GM21515 (cell line): Measurements from ENCODE around the gene PPFIA2.

Experiments used
- ATAC-seq: cut with Tn5 transposase; IDR thresholded peaks from one replicate; pipeline ENCODE4 v1.9.1; 2021; ENCODE audit not compliant: unreplicated experiment

Gene PPFIA2

DNA sequence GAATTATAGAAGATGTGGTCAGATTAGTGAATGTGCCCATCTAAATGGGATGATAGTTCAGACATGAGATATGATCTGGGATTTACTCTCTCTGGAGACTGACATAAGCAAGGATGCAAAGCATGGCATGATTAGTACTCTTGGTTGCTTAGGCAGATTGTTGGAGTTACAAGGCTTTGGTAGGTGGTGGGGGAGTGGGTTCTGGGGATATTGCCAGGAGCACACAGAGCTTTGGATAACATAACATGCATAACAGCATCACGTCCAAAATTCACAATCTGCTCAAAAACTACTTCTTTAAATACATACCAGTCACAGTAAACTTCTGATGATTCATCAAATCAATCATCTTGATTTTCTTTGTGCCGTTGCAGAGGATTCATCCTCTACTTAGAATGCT lies 393.9 kb downstream of the PPFIA2 start:
- no peak for ATAC-seq

DNA sequence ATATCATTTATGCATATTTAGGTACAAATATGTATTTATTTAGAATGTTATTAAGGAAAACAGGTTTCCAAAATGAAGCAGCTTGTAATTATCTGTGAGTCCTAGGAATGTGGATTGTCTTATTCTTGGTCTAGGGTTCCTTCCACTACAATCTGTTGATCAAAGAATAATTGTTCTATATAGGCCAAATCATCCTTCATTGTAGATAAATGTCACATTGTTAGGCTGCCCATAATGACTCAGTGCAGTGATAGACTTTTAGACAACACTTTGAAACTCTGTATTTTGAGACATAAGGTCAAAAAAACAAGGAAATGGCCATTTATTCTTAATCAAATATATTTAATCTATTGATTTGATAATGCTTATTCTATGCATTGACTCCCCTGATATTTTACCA lies 398.2 kb downstream of the PPFIA2 start:
- ATAC-seq: no peak

DNA sequence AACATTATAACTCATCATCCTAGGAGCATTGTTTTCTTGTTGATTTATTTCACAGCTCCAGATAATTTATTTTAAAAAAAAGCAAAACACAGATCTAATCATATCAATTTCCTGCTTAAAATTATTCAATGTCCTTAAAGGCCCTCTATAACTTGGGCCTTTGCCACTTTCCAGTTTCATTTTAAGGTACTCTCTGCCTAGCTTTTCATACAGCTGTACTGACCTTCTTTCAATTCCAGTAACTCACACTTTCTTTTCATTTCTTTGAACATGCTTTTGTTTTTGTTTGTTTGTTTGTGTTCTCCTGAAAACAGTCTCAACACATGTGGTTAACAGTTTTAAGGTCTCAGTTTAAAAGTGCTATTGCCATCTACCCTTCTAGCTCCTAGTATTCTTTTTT lies 399.4 kb downstream of the PPFIA2 start:
- ATAC-seq: no peak

DNA sequence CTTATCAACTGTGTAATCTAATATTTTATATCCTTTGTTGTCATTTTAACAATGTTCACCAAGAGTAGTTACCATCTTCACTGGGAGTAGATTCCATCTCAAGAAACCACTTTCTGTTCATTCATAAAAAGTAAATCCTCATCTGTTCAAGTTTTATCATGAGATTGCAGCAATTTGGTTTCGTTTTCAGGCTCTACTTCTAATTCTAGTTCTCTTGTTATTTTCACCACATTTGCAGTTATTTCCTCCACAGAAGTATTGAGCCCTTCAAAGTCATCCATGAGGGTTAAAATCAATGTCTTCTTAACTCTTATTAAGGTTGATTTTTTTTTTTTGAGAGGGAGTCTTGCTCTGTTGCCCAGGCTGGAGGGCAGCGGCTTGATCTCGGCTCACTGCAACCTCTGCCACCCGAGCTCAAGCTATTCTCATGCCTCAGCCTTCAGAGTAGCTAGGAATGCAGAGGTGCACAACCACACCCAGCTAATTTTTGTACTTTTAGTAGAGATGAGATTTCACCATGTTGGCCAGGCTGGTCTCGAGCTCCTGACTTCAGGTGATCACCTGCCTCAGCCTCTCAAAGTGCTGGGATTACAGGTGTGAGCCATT lies 404.7 kb downstream of the PPFIA2 start:
- no peak for ATAC-seq

DNA sequence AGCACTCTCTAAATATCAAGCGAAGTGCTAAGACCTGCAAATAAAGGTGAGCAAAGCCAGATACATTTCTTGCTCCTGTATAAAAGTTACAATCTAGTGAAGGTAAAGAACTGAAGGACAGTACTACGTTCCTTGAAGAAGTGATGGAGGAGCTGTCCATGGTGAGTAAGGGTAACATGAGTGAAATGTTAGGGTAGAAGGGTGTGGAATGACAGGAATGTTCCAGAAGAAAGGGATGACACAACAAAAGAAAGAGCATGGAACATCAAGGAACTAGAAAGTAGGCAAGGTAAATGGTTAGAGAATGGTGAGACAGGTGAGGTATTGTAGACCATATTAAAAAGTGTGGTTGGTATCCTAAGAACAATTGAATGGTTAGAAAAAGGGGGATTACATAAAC lies 408.8 kb downstream of the PPFIA2 start:
- no peak for ATAC-seq

DNA sequence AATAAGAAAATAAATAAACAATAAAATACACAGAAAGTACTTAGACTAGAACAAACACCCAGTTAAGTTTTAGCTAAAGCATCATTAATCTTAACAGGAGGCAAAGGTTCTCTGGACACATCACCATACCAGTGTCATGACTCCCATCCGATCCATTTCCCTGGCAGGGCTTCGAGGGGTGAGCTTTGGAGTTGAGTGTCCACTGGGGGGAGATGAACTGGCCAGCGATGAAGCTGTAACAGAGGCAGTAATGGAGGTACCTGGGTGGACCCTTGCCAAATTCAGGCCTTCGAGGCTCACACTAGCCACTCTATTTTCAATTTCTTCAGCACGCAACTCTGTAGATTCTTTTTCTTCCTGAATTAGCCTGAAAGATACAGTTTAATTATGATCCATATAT lies 411.7 kb downstream of the PPFIA2 start:
- ATAC-seq: no peak

DNA sequence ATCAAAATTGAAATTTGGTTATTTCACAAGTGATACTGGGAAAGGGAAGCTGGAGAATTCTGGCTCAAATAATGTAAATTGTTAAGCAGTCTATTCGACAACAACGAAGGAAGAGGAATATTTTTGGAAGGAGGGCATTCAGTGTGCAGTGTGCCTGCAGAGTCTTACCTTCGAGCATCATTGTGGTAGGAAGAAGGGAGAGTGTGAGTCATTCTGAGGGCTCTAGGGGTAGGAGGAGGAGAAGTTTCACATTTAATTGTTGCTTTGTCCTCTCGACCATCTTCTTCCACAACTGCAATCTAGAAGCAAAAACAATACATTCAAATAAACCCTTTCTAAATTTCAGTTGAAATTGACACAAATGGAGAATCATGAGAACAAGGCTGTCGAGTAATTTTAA lies 418.2 kb downstream of the PPFIA2 start:
- no peak for ATAC-seq

DNA sequence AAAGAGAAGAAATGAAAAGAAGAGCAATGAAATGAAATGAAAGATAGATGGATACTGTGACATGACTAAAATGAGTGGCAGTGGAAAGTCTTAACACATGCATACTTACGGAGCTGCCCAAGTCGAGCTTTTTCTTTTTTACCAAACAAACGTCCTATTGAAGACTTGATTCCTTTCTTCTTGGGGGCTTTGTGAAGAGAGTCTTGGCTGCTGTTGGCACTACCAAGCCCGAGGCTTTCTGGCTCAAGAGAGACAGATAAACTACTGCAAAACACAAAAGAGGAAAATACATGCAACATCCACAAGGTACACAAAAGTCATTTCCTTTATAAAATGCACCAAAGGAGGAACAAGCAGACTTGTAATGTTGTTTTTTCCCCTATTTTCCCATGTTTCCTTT lies 420.1 kb downstream of the PPFIA2 start:
- ATAC-seq: no peak

DNA sequence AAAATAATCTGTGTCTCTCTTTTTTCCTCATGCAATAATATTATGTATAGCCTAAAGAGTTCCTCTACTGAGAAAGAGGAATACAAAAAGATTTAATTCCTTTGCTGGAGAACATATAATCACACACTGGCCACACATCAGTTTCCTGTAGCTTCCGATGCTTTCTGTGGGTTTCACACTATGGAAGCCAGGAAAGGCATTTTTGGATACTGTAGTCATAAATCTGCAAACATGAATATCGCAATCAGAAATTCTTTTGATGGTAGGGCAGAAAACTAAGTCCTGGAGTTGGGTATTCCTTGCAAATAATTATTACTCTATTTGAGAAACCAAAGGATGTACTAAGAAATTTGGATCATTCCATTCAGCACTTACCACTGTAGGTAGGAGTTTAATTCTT lies 421.3 kb downstream of the PPFIA2 start:
- ATAC-seq: no peak

DNA sequence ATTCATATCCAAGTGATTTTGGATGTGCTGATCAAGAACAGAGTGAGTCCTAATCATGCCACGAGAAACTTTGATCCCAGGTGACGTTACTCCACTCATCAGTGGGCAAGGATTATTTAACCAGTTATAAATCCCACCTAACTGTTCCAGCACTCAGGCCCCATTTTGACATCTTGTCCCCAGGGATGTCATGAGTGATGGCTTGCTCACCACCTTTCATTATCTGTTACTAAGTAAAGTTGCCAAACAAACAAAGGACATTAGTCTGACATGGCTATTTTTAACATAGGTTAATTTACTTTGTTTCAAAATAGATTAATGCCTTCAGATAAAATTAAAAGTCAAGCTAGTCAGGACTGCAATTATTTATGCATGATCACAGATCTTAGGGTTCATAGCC lies 425.3 kb downstream of the PPFIA2 start:
- no peak for ATAC-seq

DNA sequence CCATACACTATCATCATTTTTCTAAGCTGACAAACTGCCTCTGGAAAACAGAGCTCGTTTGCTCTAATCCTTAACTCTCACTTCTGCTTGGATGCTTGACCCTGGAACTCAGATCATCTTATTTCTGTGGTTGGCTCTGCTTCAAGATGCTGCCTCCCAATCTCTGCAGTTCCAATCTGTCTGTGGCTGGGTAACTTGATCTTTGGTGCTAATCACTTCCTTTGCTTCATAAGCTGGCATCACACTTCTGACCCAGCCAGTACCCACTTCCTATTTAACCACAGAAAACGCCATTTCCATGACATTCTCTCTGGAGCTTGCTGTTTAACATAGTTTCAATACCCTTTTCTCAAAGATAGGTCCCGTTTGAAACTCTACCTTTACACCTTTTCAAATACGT lies 427.1 kb downstream of the PPFIA2 start:
- ATAC-seq: no peak

DNA sequence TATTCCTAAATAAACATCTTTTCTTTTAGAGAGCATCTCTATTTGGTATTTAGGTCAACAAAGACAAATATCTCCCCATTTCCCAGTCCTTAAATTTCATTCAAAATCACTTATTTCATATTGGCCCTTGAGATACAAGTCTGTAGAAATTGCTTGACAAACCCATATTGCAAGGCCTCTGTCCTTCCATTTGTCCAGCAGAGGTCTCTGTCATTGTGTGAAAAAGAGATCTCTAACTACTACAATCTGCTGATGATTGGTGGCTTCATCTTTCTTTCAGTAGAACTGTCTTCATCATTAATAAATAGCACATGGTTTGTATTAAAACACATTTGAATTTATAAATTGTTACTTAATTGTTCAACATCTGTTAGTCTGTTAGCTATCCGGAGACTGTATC lies 428.7 kb downstream of the PPFIA2 start:
- ATAC-seq: no peak

DNA sequence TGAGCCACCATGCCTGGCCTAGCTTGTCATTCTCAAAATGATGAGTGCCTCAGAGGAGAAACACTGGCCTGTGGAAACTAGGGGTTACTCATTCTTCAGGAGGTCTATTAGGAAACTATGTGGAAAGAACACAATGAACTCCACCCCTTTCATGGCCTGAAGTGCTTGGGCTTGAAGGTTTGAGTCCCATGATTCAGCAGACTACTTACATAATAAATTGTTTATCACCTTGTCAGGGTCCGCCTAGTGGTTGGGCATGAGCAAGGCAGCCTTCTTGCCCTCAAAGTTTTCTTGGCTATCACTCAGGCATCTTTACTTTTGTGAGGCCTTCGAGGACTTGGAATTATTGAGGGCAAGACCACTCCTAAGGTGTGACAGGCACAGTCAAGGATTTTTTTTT lies 430.1 kb downstream of the PPFIA2 start:
- peak; percentile 80 for ATAC-seq

DNA sequence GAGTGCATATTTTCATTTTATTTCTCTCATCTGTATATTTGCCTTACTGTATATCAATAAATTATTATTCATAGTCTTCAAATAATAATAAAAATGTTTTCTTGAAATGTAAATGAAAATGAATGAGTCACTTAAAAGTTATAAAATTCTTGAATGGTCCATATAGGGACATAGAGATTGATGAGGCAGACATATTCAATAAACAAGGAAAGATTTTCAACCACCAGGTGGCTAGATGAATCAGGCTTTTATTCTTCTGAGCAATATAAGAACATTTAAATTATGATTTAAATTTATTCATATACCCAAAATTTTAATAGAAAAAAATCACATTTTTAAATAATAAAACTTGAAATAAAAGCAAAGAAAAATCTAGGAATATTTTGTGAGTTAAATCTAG lies 431.7 kb downstream of the PPFIA2 start:
- ATAC-seq: no peak

DNA sequence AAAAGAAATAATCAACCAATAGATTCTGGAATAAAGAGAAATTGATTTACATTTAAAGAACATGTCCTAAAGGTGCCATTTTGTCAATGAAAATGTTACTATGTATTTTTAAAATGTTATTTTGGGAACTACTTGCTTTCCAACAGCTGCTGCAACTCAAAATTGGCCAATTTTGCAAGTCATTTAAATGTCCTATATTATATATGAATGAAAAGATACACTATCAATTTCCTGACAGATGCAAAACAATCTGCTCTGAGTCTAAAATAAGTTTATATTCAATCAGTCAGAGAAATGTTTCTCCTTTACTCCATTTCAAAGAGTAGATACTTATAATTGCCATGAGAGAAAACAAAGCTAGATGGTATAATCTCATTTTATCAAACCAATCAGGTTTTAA lies 434.1 kb downstream of the PPFIA2 start:
- no peak for ATAC-seq

DNA sequence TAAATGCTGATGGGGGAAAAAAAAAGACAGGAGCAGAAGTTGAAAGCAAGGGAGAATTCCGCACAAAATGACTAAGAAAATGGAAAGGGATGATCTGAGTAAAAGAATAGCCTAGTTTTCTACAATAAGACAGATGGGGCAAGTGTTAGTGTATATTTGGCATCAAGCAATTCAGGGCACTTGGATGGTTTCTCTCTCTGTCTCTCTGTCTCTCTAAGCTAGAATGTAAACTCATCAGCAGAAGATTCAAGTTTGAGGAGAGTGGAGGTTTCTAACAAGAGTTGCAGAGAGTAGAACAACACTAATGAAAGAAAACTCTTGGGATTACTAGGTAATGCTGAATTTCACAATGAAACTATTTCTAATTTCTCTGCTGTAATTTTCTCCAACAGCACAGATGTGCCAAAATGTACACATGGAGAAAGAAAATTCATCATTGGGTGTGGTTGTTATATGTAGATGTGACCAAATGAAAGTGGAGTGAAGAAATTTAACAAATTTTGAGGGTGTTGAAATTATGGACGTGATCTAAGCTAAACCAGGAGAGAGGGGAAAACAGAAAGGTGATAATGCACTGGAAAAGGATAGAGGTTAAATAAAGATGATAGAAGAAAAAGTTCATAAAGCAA lies 444.1 kb downstream of the PPFIA2 start:
- ATAC-seq: no peak

DNA sequence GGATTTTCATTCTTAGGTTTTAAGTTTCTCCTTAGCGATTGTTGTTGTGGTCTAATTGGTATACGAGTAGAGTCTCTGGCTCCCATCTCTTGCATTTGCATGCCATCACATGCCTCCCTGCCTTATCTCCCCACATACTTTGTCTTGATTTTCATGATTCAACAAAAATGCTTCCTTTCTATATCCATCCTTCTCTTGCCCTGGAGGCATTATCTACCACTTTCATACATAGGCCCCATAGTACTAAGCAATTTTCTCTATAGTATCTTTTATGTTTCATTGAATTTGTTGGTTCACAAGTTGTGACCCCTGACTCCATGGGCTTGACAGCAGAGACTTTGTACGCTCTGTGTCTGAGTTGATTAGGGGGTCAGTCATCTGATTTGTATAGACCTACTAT lies 455.2 kb downstream of the PPFIA2 start:
- no peak for ATAC-seq

DNA sequence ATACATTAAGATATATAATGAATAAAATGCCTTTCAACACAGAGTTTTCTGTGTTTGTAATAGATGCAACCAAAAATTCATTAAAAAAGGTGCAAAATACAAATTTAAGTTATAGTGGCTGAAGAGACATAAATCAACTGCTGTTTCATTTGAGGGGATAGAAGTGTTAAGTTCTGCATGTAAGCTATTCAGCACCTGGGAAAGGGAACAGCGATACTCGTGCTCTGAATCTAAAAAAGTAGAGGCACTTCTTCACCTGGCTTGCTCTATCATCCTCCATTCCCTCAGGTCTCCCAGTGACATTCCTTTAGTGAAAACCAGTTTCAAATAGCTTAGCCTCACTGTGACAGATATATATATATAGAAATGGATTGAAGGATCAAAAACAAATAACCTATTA lies 458.7 kb downstream of the PPFIA2 start:
- ATAC-seq: no peak

DNA sequence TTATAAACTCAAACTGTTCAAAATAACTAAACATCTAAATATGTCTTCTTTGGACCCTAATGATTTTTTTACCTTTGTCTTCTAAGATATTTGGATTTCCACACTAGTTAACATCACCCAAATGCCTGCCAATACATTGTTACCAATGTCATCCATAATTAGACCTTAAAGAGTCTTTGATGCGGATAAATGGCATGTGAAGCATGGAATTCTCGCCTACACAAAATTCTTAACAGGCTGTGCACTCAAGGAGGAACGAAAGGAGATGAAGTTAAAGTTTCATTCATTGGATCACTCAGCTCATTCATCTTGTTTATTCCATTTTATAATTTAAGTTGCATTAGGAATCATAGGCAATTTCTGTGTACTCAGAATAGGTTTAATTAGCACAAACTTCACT lies 461.5 kb downstream of the PPFIA2 start:
- ATAC-seq: no peak

DNA sequence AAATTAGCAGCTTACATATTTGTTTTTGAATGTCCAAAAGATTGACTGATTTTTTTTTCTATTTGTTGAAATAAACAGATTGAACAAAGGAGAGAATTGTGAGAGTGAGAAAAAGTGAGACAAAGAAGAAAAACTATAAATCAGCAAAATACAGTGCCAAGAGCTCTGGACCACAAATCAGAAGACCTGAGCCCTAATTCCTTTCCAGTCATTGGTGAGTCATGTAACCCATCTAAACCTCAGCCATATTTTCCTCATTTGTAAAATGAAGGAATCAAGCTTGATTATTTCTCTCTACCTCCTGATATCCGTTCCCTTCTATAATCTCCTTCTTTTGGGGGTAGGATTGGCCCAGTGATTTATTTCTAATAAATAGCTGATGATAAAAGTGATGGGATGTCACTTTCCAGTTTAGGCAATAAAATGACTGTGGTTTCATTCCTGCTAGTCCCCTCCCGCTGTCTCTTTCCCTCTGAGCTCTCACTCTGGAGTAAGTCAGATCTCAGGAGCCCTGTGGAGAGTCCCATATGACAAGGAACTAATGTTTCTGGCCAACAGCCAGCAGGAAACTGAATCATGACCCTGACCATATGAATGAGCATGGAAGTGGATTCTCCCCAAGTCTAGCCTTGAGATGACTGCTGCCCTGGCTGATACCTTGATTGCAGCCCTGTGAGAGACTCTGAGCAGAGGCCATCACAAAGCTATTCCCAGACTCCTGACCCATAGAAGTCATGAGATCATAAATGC lies 462.4 kb downstream of the PPFIA2 start:
- ATAC-seq: no peak

DNA sequence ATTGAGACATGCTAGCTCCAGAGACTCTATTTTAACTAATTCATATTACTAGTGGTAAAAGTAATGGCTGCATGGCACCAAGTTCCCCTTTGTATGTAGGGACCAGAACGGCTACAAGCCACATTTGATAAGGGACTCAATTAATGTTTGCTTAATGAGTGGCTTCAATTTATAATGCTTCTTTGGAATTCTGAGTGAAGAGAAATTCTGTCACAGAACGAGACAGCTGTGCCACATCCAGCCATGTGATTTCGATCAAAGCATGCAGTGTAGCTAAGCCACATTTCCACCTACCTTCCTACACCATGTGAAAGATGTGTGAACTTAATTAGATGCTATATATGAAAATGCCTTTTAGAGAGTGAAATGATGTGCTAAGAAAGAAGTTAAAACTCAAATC lies 463.9 kb downstream of the PPFIA2 start:
- ATAC-seq: no peak

DNA sequence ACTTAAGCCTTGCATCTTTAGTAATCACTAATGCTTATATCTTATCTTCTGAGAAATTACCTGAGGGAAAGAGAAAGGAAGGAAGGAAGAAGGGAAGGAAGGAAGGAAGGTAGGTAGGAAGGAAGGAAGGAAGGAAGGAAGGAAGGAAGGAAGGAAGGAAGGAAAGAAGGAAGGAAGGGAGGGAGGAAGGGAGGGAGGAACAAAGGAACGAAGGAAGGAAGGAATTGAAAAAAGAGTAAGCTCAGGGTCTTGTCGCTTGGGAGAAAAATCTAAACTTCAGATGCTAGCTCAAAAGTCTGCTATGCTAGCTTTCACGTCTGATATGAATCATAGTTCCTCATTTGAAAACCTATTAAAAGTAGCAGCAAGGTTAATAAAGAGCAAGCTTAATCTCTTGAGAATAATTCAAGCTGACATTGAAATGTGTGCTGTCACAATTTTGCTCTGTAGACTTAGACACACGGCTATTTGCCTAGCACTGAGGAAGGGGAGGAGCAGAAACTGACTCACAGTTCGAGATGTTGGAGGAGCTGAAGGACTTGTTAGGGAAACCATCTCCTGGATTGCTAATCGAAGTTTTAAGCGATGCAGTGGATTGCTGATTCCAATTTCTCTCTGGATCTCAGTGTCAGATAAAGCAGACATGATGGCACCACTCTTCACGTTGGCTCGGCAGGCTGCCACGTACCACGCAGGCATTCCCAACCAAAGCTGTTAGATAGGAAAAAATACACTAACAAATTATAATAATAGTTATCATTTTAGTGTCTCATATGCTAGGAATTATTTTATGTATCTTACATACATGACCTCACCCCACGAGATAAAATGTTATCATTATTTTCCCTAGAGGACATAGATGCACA lies 464.6 kb downstream of the PPFIA2 start:
- no peak for ATAC-seq
